Measurements from ENCODE around the gene LPCAT3. TPM values are rescaled to one million over a fixed set of nuclear protein-coding genes. Genes with fewer than 3 reads are reported as not detected.
A peak's percentile ranks its signal among the peaks of the same experiment; 100 is the strongest.
"Not testable (repeated sequence)": the region's sequence is repeated elsewhere in the genome, so short reads cannot be mapped to it uniquely, and the experiment has no call there.

LPCAT3 gene
- total RNA-seq, 2 donors from 2014 or later = 28.3 to 29.0 TPM

GRCh38 chr12:7026854-7027253 is 8.6 kb upstream of the LPCAT3 start:
- no peaks in the 10 kb centered on the region for H3K9me3 Mint-ChIP-seq
- no peak overlapping the region for H3K4me3 Mint-ChIP-seq
- ATAC-seq (replicated peaks in 1 of 2) (no peak), DNase-seq (no peak)
- no peaks in the 10 kb centered on the region for H3K4me1 Mint-ChIP-seq (ENCODE audit: low read depth)
- no peaks in the 10 kb centered on the region for H3K36me3 Mint-ChIP-seq (ENCODE audit: insufficient read depth in 2 of 2)
- H3K27ac Mint-ChIP-seq = no peak overlapping the region
- H3K27me3 Mint-ChIP-seq (ENCODE audit: low read depth) = no peaks in the 10 kb centered on the region

GRCh38 chr12:7023114-7023513 is 4.8 kb upstream of the LPCAT3 start:
- ATAC-seq (replicated peaks in 1 of 2) = no peak
- no peak overlapping the region for H3K4me3 Mint-ChIP-seq
- no peaks in the 10 kb centered on the region for H3K9me3 Mint-ChIP-seq
- DNase-seq = no peak
- H3K4me1 Mint-ChIP-seq (ENCODE audit: low read depth) = peaks cover 6% of the 10 kb centered on the region
- H3K27me3 Mint-ChIP-seq (ENCODE audit: low read depth) = no peaks in the 10 kb centered on the region
- no peak overlapping the region for H3K27ac Mint-ChIP-seq
- H3K36me3 Mint-ChIP-seq (ENCODE audit: insufficient read depth in 2 of 2) = no peaks in the 10 kb centered on the region

GRCh38 chr12:7021956-7022355 is 3.7 kb upstream of the LPCAT3 start:
- no peak for DNase-seq
- H3K36me3 Mint-ChIP-seq (ENCODE audit: insufficient read depth in 2 of 2) = peaks cover 2% of the 10 kb centered on the region in 2 donors
- H3K4me1 Mint-ChIP-seq (ENCODE audit: low read depth) = peaks cover 16% of the 10 kb centered on the region
- no peaks in the 10 kb centered on the region for H3K9me3 Mint-ChIP-seq
- no peaks in the 10 kb centered on the region for H3K27me3 Mint-ChIP-seq (ENCODE audit: low read depth)
- no peak overlapping the region for H3K27ac Mint-ChIP-seq
- H3K4me3 Mint-ChIP-seq = no peak overlapping the region
- ATAC-seq (replicated peaks in 1 of 2) = no peak

GRCh38 chr12:7019043-7019569 is 830 bp upstream of the LPCAT3 start:
- ATAC-seq (replicated peaks in 1 of 2) (no peak), DNase-seq (no peak)
- no peaks in the 10 kb centered on the region for H3K9me3 Mint-ChIP-seq
- H3K27ac Mint-ChIP-seq = no peak overlapping the region
- H3K27me3 Mint-ChIP-seq (ENCODE audit: low read depth) = no peaks in the 10 kb centered on the region
- H3K4me1 Mint-ChIP-seq (ENCODE audit: low read depth) = peaks cover 38% of the 10 kb centered on the region
- peak overlapping the region; percentile 84 to 89 for H3K4me3 Mint-ChIP-seq
- H3K36me3 Mint-ChIP-seq (ENCODE audit: insufficient read depth in 2 of 2) = peaks cover 2% of the 10 kb centered on the region in 2 donors

GRCh38 chr12:7017870-7018349 is 366 bp downstream of the LPCAT3 start:
- Mint-ChIP-seq H3K4me1 (ENCODE audit: low read depth) (peaks cover 43% of the 10 kb centered on the region), H3K36me3 (ENCODE audit: insufficient read depth in 2 of 2) (peaks cover 2 to 3% of the 10 kb centered on the region in 2 donors), H3K9me3 (no peaks in the 10 kb centered on the region), H3K4me3 (peak overlapping the region; percentile 84 to 89), H3K27ac (peak overlapping the region; percentile 92), H3K27me3 (ENCODE audit: low read depth) (no peaks in the 10 kb centered on the region)
- ATAC-seq (replicated peaks in 1 of 2) (peak; percentile 6 to 8), DNase-seq (peak in 1 of 2 donors; percentile 46)

GRCh38 chr12:7016958-7017571 is 1.2 kb downstream of the LPCAT3 start:
- H3K9me3 Mint-ChIP-seq = no peaks in the 10 kb centered on the region
- peaks cover 43% of the 10 kb centered on the region for H3K4me1 Mint-ChIP-seq (ENCODE audit: low read depth)
- H3K36me3 Mint-ChIP-seq (ENCODE audit: insufficient read depth in 2 of 2) = peaks cover 2 to 5% of the 10 kb centered on the region in 2 donors
- DNase-seq = no peak
- peak overlapping the region; percentile 84 to 89 for H3K4me3 Mint-ChIP-seq
- no peak for ATAC-seq (replicated peaks in 1 of 2)
- no peaks in the 10 kb centered on the region for H3K27me3 Mint-ChIP-seq (ENCODE audit: low read depth)
- peak overlapping the region; percentile 92 for H3K27ac Mint-ChIP-seq

- DNase-seq = no peak
- no peak overlapping the region for H3K4me3 Mint-ChIP-seq
Observed at GRCh38 chr12:7015555-7016370, 2.5 kb downstream of the LPCAT3 start.

GRCh38 chr12:7013101-7013500 is 5.2 kb downstream of the LPCAT3 start:
- Mint-ChIP-seq H3K27me3 (ENCODE audit: low read depth) (no peaks in the 10 kb centered on the region), H3K4me1 (ENCODE audit: low read depth) (peaks cover 41% of the 10 kb centered on the region), H3K36me3 (ENCODE audit: insufficient read depth in 2 of 2) (peaks cover 2 to 5% of the 10 kb centered on the region in 2 donors), H3K4me3 (no peak overlapping the region), H3K9me3 (no peaks in the 10 kb centered on the region), H3K27ac (no peak overlapping the region)
- ATAC-seq (replicated peaks in 1 of 2) (no peak), DNase-seq (no peak)

More at GRCh38 chr12:7015555-7016370, 2.5 kb downstream of the LPCAT3 start:
- Mint-ChIP-seq H3K27me3 (ENCODE audit: low read depth) (no peaks in the 10 kb centered on the region), H3K9me3 (no peaks in the 10 kb centered on the region), H3K36me3 (ENCODE audit: insufficient read depth in 2 of 2) (peaks cover 2 to 5% of the 10 kb centered on the region in 2 donors), H3K4me1 (ENCODE audit: low read depth) (peaks cover 43% of the 10 kb centered on the region), H3K27ac (no peak overlapping the region)
- ATAC-seq (replicated peaks in 1 of 2) = no peak

GRCh38 chr12:7012024-7012607 is 6.2 kb downstream of the LPCAT3 start:
- H3K9me3 Mint-ChIP-seq = no peaks in the 10 kb centered on the region
- H3K4me1 Mint-ChIP-seq (ENCODE audit: low read depth) = peaks cover 33% of the 10 kb centered on the region
- H3K27me3 Mint-ChIP-seq (ENCODE audit: low read depth) = no peaks in the 10 kb centered on the region
- H3K36me3 Mint-ChIP-seq (ENCODE audit: insufficient read depth in 2 of 2) = peaks cover 0 to 4% of the 10 kb centered on the region in 2 donors
- H3K27ac Mint-ChIP-seq = no peak overlapping the region
- H3K4me3 Mint-ChIP-seq = no peak overlapping the region
- no peak for ATAC-seq (replicated peaks in 1 of 2)
- no peak for DNase-seq

GRCh38 chr12:7011398-7011797 is 6.9 kb downstream of the LPCAT3 start:
- H3K4me3 Mint-ChIP-seq, DNase-seq, H3K27ac Mint-ChIP-seq: not testable (repeated sequence)

GRCh38 chr12:7009512-7009911 is 8.8 kb downstream of the LPCAT3 start:
- no peaks in the 10 kb centered on the region for H3K9me3 Mint-ChIP-seq
- no peak overlapping the region for H3K4me3 Mint-ChIP-seq
- peaks cover 25% of the 10 kb centered on the region for H3K4me1 Mint-ChIP-seq (ENCODE audit: low read depth)
- ATAC-seq (replicated peaks in 1 of 2) (no peak), DNase-seq (no peak)
- peaks cover 3 to 8% of the 10 kb centered on the region in 2 donors for H3K36me3 Mint-ChIP-seq (ENCODE audit: insufficient read depth in 2 of 2)
- H3K27me3 Mint-ChIP-seq (ENCODE audit: low read depth) = no peaks in the 10 kb centered on the region
- H3K27ac Mint-ChIP-seq = no peak overlapping the region

More at GRCh38 chr12:7011398-7011797, 6.9 kb downstream of the LPCAT3 start:
- not testable (repeated sequence) for H3K9me3 Mint-ChIP-seq; H3K36me3 Mint-ChIP-seq (ENCODE audit: insufficient read depth in 2 of 2); H3K27me3 Mint-ChIP-seq (ENCODE audit: low read depth); ATAC-seq (replicated peaks in 1 of 2)
- peaks cover 26% of the 10 kb centered on the region for H3K4me1 Mint-ChIP-seq (ENCODE audit: low read depth)

GRCh38 chr12:7008864-7009263 is 9.4 kb downstream of the LPCAT3 start:
- ATAC-seq (replicated peaks in 1 of 2) = no peak
- Mint-ChIP-seq H3K4me1 (ENCODE audit: low read depth) (peaks cover 20% of the 10 kb centered on the region), H3K27ac (no peak overlapping the region), H3K9me3 (no peaks in the 10 kb centered on the region), H3K36me3 (ENCODE audit: insufficient read depth in 2 of 2) (peaks cover 3 to 7% of the 10 kb centered on the region in 2 donors), H3K4me3 (no peak overlapping the region), H3K27me3 (ENCODE audit: low read depth) (no peaks in the 10 kb centered on the region)
- no peak for DNase-seq

GRCh38 chr12:7006639-7007038 is 11.6 kb downstream of the LPCAT3 start:
- no peak overlapping the region for H3K4me3 Mint-ChIP-seq
- peaks cover 3 to 7% of the 10 kb centered on the region in 2 donors for H3K36me3 Mint-ChIP-seq (ENCODE audit: insufficient read depth in 2 of 2)
- H3K4me1 Mint-ChIP-seq (ENCODE audit: low read depth) = peaks cover 17% of the 10 kb centered on the region
- H3K27ac Mint-ChIP-seq = peak overlapping the region; percentile 42
- no peaks in the 10 kb centered on the region for H3K27me3 Mint-ChIP-seq (ENCODE audit: low read depth)
- H3K9me3 Mint-ChIP-seq = no peaks in the 10 kb centered on the region
- no peak for DNase-seq
- ATAC-seq (replicated peaks in 1 of 2) = no peak

Data from activated T-cell treated with anti-CD3 and anti-CD28 coated beads, Interleukin-2, amount 50 U/mL, for 72 hours (primary cell).